HG03097 (cell line): ENCODE data around the gene ZSCAN10.
"Not testable (repeated sequence)": the region's sequence is repeated elsewhere in the genome, so short reads cannot be mapped to it uniquely, and the experiment has no call there.

ENCODE experiments used
- ATAC-seq: cut with Tn5 transposase; IDR thresholded peaks from one replicate; pipeline ENCODE4 v1.9.1; 2021; ENCODE audit not compliant: unreplicated experiment, low FRiP score

The ZSCAN10 gene

GRCh38 chr16:3065069-3065741 is 33.9 kb downstream of the ZSCAN10 start, which contains the start of gene IL32:
IL32 (plus strand) TSS chr16:3065640; CDS start chr16:3065812, 172 bp downstream.
- ATAC-seq: no peak

GRCh38 chr16:3063625-3064386 is 35.3 kb downstream of the ZSCAN10 start:
- no peak for ATAC-seq

- ATAC-seq: no peak
Observed at GRCh38 chr16:3062553-3062952, 36.5 kb downstream of the ZSCAN10 start.

- no peak for ATAC-seq
Observed at GRCh38 chr16:3060339-3061127, 38.6 kb downstream of the ZSCAN10 start.

GRCh38 chr16:3059723-3060242 is 39.3 kb downstream of the ZSCAN10 start:
- no peak for ATAC-seq

GRCh38 chr16:3059041-3059722 is 39.9 kb downstream of the ZSCAN10 start:
- peak; percentile 77 for ATAC-seq

GRCh38 chr16:3058139-3059030 is 40.7 kb downstream of the ZSCAN10 start:
- no peak for ATAC-seq

GRCh38 chr16:3057181-3058138 is 41.6 kb downstream of the ZSCAN10 start:
- ATAC-seq: no peak

- no peak for ATAC-seq
Observed at GRCh38 chr16:3056336-3057180, 42.5 kb downstream of the ZSCAN10 start.

GRCh38 chr16:3055734-3056115 is 43.4 kb downstream of the ZSCAN10 start:
- not testable (repeated sequence) for ATAC-seq

GRCh38 chr16:3054965-3055733 is 43.9 kb downstream of the ZSCAN10 start:
- ATAC-seq: no peak

- not testable (repeated sequence) for ATAC-seq
Observed at GRCh38 chr16:3053330-3053710, 45.8 kb downstream of the ZSCAN10 start.

- not testable (repeated sequence) for ATAC-seq
Observed at GRCh38 chr16:3052571-3053329, 46.3 kb downstream of the ZSCAN10 start.

- ATAC-seq: no peak
Observed at GRCh38 chr16:3051494-3051893, 47.6 kb downstream of the ZSCAN10 start.

GRCh38 chr16:3051009-3051408 is 48.1 kb downstream of the ZSCAN10 start:
- ATAC-seq: no peak

- ATAC-seq: no peak
Observed at GRCh38 chr16:3050487-3050886, 48.6 kb downstream of the ZSCAN10 start.
